HG02981 (cell line): ENCODE data around the gene NEK2.
"Not testable (repeated sequence)": the region's sequence is repeated elsewhere in the genome, so short reads cannot be mapped to it uniquely, and the experiment has no call there.

Experiments used
- ATAC-seq: cut with Tn5 transposase; IDR thresholded peaks from one replicate; pipeline ENCODE4 v1.9.1; 2021; ENCODE audit warnings: mild to moderate bottlenecking, moderate library complexity; ENCODE audit not compliant: unreplicated experiment

The NEK2 gene

GRCh38 chr1:211695135-211695816 lies 19.9 kb upstream of the NEK2 start:
- ATAC-seq: peak; percentile 33

DNA sequence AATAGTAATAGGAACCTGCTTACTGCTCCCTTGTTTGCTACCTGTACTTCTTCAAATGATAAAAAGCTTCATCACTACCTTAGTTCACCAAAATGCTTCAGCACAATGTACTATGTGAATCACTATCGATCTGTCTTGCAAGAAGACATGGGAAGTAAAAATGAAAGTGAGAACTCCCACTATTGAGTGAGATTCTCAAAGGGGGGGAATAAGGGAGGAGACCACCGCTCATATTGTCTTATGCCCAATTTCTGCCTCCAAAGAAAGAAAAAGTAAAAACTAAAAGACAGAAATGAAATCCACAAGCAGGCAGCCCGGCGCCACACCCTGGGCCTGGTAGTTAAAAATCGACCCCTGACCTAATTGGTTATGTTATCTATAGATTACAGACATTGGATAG lies 18.5 kb upstream of the NEK2 start:
- not testable (repeated sequence) for ATAC-seq

GRCh38 chr1:211688421-211688820 lies 13.0 kb upstream of the NEK2 start:
- ATAC-seq: no peak

GRCh38 chr1:211687462-211688215 lies 12.2 kb upstream of the NEK2 start:
- ATAC-seq: no peak

DNA sequence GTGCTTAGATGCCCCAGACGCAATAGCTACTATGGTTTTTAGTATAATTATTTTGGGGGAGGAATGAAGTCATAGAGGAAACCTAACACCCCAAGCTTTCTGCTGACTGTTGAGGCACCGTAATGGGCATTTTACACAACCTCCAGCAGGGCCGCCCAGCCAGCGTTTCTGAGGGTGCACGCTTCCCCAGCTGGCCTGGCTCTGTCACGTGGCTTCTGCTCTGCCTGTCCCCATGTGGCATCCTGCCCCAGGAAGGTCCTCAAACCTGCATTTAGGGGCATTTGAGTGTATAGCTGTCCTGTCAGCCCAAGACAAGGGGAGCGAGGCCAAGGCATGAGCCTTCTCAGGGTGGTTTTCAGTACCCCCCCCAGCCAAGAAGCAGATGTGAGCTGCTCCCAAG lies 10.4 kb upstream of the NEK2 start:
- no peak for ATAC-seq

DNA sequence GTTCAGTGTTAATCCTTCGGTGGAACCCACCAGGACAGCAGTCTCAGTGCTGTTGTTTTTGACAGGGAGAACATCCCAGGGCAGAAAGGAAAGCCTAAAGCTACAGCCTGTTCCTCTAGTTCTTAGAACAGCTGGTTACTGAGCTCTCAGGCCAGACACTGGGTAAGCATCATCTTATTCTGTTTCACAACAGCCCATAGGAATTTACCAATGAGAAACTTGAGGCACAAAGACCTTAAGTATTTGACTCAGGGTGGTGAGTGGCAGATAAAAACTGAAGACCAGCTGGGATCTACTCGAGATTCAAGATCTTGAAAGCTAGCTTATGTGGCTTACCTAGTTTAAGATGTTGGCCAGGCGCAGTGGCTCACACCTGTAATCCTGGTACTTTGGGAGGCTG lies 9.4 kb upstream of the NEK2 start:
- ATAC-seq: no peak

DNA sequence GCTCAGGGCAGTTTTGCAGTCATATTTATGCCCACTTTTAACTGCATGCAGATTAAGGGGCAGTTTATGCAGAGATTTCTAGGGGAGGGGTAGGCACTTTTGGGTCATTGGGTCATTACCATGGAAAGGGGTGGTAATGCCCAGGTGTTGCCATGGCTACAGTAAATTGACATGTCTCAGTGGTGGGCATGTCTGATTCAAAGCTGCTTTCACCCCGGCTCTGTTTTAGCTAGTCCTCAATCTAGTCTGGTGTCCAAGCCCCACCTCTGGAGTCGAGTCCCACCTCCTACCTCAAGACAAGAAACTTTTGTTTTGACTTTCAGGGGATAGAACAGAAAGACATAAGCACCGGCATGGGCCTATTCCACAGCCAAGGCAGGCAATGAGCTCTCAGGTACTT lies 8.9 kb upstream of the NEK2 start:
- ATAC-seq: no peak

DNA sequence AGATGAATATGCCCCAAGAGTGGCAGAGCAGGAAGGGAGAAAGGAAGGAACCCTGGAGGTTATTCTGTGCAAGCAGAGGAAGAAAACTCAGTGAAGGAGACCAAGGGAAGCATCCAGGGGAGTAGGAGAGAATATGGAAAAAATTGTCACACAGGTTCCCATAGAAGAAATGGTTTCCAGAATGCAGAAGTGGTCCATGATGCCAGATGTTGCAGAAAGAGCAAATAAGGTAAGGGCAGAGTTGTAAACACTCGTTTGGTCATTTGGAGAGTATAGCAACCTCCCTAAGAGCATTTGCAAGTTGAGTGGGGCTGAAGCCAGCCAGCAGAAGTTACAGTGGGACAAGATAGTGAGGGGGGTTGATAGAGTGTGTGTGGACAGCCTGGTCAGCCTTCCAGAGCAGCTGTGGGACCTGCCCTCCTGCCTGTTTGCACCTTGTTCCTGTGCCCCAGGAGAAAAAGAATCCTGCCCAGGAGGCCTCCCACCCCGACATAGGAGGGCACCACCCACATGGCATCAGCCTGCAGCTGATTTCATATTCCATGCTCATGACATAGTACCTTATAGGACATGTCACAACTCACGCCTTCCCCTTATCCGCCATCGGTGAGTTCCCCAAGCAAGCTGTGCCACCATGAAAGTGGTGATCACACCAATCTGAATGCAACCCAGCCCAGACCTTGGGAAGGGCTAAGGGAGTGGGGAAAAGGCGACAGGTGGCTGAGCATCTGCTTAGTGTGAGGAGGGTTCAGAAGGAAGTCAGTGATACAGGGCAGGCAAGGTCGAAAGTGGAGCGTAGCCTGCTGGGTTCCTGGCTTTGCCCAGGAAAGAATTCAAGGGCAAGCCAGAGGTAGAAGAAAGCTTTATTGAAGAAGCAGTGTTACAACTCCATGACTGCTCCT lies 8.2 kb upstream of the NEK2 start:
- ATAC-seq: no peak

DNA sequence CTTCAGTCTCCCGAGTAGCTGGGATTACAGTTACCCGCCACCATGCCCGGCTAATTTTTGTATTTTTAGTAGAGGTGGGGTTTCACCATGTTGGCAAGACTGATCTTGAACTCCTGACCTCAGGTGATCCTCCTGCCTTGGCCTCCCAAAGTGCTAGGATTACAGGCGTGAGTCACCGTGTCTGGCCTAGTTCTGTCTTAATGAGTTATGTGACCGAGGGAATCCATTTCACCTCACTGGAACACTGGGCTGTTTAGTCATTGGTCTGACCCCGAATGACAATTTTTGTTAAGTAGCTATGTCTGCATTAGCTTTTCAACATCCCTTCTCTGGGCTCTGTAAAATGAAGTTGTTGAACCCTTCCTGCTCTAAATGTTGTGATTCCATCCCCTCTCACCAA lies 6.8 kb upstream of the NEK2 start:
- ATAC-seq: not testable (repeated sequence)

GRCh38 chr1:211680752-211681327 lies 5.4 kb upstream of the NEK2 start:
- peak; percentile 81 for ATAC-seq

DNA sequence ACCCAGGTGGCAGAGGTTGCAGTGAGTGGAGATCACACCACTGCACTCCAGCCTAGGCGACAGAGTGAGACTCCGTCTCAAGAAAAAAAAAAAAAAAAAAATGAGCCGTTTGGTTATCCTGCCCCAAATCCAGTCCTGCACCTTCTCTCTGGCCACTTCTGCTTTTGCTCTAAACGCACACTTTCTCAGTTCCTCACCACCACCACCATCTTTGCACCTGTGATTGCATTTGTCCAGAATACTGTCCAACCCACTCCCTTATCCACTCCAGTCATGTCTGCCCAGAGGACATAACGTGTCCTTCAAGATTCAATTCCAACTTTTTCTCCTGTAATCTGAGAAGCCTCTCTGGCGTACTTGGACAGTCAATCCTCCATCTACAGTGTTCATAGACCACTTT lies 2.2 kb upstream of the NEK2 start:
- peak; percentile 25 for ATAC-seq

DNA sequence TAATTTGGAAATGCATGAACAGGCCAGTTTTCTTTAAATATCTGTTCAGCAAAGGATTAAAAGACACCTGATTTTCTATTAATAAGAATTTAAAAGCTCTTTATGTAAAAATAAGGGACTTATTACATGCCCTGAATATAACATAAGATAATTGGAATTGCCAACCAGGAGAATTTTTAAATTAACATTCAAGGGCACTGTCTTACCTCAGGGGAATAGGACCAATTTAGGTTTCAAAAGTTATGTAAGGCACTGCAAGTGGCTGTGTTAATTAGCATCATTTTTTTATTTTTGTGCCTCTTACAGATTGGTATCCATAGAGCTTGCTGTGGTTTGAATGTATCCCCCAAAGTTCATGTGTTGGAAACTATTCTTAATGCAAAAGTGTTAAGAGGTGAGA lies 1.3 kb upstream of the NEK2 start:
- ATAC-seq: no peak

- no peak for ATAC-seq
These were observed 724 bp upstream of the NEK2 start for GRCh38 chr1:211676106-211676583.

DNA sequence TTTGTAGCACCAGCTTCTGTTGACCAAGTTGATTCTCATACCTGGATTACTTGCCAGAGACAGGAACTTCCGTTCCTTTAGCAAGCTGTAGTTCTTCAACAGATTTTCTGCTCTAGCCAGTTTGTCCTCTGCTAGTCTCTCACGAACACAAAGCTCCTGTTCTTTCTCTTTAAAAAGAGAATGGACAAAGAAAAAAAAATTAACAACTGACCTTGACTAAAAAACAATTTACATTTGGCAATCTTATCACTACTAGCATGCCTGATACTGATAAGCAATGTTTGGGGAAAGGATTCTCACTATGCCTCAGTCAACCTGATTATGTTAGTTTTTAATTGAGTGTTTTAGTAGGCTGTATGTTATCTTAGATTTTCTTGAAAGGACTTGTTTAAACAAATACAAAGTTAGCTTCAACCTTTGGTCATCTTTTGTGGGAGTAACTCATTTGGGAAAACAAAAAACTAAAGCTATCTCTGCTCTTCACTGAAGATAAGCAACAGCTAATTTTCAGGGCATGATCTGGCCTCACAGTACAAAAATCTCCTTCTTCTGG lies 8.3 kb downstream of the NEK2 start:
- ATAC-seq: no peak

GRCh38 chr1:211660718-211661222 lies 14.7 kb downstream of the NEK2 start:
- no peak for ATAC-seq

- ATAC-seq: no peak
These were observed 18.7 kb downstream of the NEK2 start for GRCh38 chr1:211656728-211657127.

GRCh38 chr1:211654838-211655787 lies 20.3 kb downstream of the NEK2 start:
- peak; percentile 83 for ATAC-seq

GRCh38 chr1:211653959-211654496 lies 21.4 kb downstream of the NEK2 start:
- no peak for ATAC-seq

DNA sequence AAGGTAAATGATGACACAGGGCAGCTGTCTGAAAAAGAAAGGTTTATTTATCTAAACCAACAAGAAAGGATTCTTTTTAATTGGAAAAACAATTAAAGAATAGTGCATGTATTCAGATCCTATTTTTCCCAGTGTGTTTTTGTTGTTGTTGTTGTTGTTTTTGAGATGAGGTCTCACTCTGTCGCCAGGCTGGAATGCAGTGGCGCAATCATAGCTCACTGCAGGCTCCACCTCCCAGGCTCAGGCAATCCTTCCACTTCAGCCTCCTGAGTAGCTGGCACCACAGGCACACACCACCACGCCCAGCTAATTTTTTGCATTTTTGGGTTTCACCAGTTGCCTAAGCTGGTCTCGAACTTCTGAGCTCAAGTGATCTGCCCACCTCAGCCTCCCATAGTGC lies 22.1 kb downstream of the NEK2 start:
- ATAC-seq: no peak
